Caco-2 (cell line): ENCODE measurements around the gene TSPY10. TPM values are rescaled to one million over a fixed set of nuclear protein-coding genes. Genes with fewer than 3 reads are reported as not detected.
"Not testable (repeated sequence)": the region's sequence is repeated elsewhere in the genome, so short reads cannot be mapped to it uniquely, and the experiment has no call there.

Experiments
- Bru-seq: library from RNA; stranded (reverse); fragments of 400-500 nt; gene quantifications from one replicate; lab custom pipeline; 2021; lab: Mats Ljungman, UMichigan
- BruChase-seq, 2 experiments: library from RNA; stranded (reverse); fragments of 400-500 nt; gene quantifications; one replicate each; lab custom pipeline; 2021; lab: Mats Ljungman, UMichigan
- BruUV-seq: library from RNA; stranded (reverse); fragments of 400-500 nt; replicated peaks from 2 replicates; lab custom pipeline; 2021; lab: Mats Ljungman, UMichigan
- CTCF ChIA-PET: fragments of 300-600 bp; sonication (Branson Sonifier 250); formaldehyde crosslinking; loops from one replicate; lab custom pipeline; 2022; ENCODE audit warnings: antibody characterized with exemption; lab: Charles Lee
- POLR2A ChIA-PET: fragments of 300-600 bp; sonication (Branson Sonifier 250); formaldehyde crosslinking; loops from one replicate; lab custom pipeline; 2022; ENCODE audit warnings: antibody characterized with exemption; lab: Charles Lee
- DNase-seq, 2 experiments: peaks; one replicate each; pipeline versions ENCODE4 v3.0.0 to v3.0.0-alpha.2; 2020 to 2022
- H3K27me3 ChIP-seq: replicated peaks from 2 replicates; pipeline ENCODE4 v1.6.0; 2011; ENCODE audit warnings: low read length; ENCODE audit not compliant: control insufficient read depth, insufficient read depth
- H3K36me3 ChIP-seq: 2 replicates; pipeline ENCODE4 v1.5.1; 2011; ENCODE audit warnings: low read length; ENCODE audit not compliant: control insufficient read depth, insufficient read depth
- H3K4me1 ChIP-seq: fragments of 250-450 bp; sonication (Bioruptor Pico); 2 replicates; pipeline ENCODE4 v1.5.1; 2020; ENCODE audit warnings: mild to moderate bottlenecking
- H3K4me3 ChIP-seq: 2 replicates; pipeline ENCODE4 v1.5.1; 2011; ENCODE audit warnings: low read depth, mild to moderate bottlenecking, control low read depth, low read length
- H3K9me3 ChIP-seq: fragments of 250-450 bp; sonication (Bioruptor Pico); 2 replicates; pipeline ENCODE4 v1.5.1; 2020; ENCODE audit warnings: mild to moderate bottlenecking, moderate library complexity
- H3K27ac Mint-ChIP-seq: one replicate; pipeline ENCODE4 v1.8.0; 2022; ENCODE audit warnings: mixed read lengths; ENCODE audit not compliant: unreplicated experiment
- H3K27me3 Mint-ChIP-seq: one replicate; pipeline ENCODE4 v1.8.0; 2022; ENCODE audit warnings: mixed read lengths; ENCODE audit not compliant: insufficient read depth, unreplicated experiment
- H3K36me3 Mint-ChIP-seq: one replicate; pipeline ENCODE4 v1.8.0; 2022; ENCODE audit warnings: mild to moderate bottlenecking, mixed read lengths; ENCODE audit not compliant: insufficient read depth, unreplicated experiment
- H3K4me1 Mint-ChIP-seq: one replicate; pipeline ENCODE4 v1.8.0; 2022; ENCODE audit warnings: low read depth, mixed read lengths; ENCODE audit not compliant: unreplicated experiment
- H3K4me3 Mint-ChIP-seq: one replicate; pipeline ENCODE4 v1.8.0; 2022; ENCODE audit warnings: mild to moderate bottlenecking, moderate library complexity, mixed read lengths; ENCODE audit not compliant: unreplicated experiment
- H3K9me3 Mint-ChIP-seq: one replicate; pipeline ENCODE4 v1.8.0; 2022; ENCODE audit warnings: mixed read lengths; ENCODE audit not compliant: unreplicated experiment
- intact Hi-C: fragments of 100-400 bp; cut with micrococcal nuclease; formaldehyde crosslinking; loops from one replicate; pipeline ENCODE4 v1.10.0; 2022; ENCODE audit not compliant: unreplicated experiment
- long read RNA-seq: library from polyadenylated mRNA; stranded (forward); transcript quantifications from one replicate; pipeline ENCODE4 v2.0.0, GENCODE V29; 2022
- total RNA-seq: library from RNA; stranded (reverse); gene quantifications from 2 replicates; pipeline ENCODE4 v1.2.3, GENCODE V29; 2022

The TSPY10 gene
- total RNA-seq (not detected in 2 replicates), Bru-seq, nascent RNA (not detected), BruChase-seq, experiment 1, labeled RNA remaining after a 2-hour chase (not detected), BruChase-seq, experiment 2, labeled RNA remaining after a 6-hour chase (not detected)
- long read RNA-seq: 0 reads

GRCh38 chrY:9527580-9527979 lies at the start of gene TSPY10:
TSPY10 (plus strand) TSS chrY:9527880; CDS start chrY:9527926, 46 bp downstream.
- H3K4me1 ChIP-seq, POLR2A ChIA-PET, intact Hi-C loops, H3K27ac Mint-ChIP-seq, H3K4me1 Mint-ChIP-seq, CTCF ChIA-PET, H3K27me3 ChIP-seq, H3K4me3 Mint-ChIP-seq, H3K9me3 ChIP-seq, DNase-seq, H3K36me3 ChIP-seq, BruUV-seq, H3K4me3 ChIP-seq, H3K9me3 Mint-ChIP-seq, H3K36me3 Mint-ChIP-seq, H3K27me3 Mint-ChIP-seq: not testable (repeated sequence)

- H3K27ac Mint-ChIP-seq, H3K36me3 ChIP-seq, H3K27me3 Mint-ChIP-seq, H3K27me3 ChIP-seq, intact Hi-C loops, H3K9me3 ChIP-seq, H3K36me3 Mint-ChIP-seq, H3K4me1 Mint-ChIP-seq, H3K4me3 ChIP-seq, BruUV-seq, DNase-seq, H3K9me3 Mint-ChIP-seq, CTCF ChIA-PET, POLR2A ChIA-PET, H3K4me3 Mint-ChIP-seq, H3K4me1 ChIP-seq: not testable (repeated sequence)
Measured at GRCh38 chrY:9486967-9487366, 40.7 kb upstream of the TSPY10 start, which contains the start of gene TSPY9. TSPY9 (plus strand) TSS chrY:9487267; CDS start chrY:9487313, 46 bp downstream.

GRCh38 chrY:9504396-9504795 lies 23.3 kb upstream of the TSPY10 start:
- H3K4me1 ChIP-seq, H3K27ac Mint-ChIP-seq, intact Hi-C loops: not testable (repeated sequence)

GRCh38 chrY:9516287-9516686 lies 11.4 kb upstream of the TSPY10 start:
- H3K4me1 ChIP-seq, H3K36me3 Mint-ChIP-seq, POLR2A ChIA-PET, BruUV-seq, H3K9me3 ChIP-seq, intact Hi-C loops, H3K4me1 Mint-ChIP-seq, H3K36me3 ChIP-seq, CTCF ChIA-PET, DNase-seq, H3K27me3 ChIP-seq, H3K27me3 Mint-ChIP-seq, H3K27ac Mint-ChIP-seq, H3K4me3 ChIP-seq, H3K9me3 Mint-ChIP-seq, H3K4me3 Mint-ChIP-seq: not testable (repeated sequence)

More at GRCh38 chrY:9504396-9504795, 23.3 kb upstream of the TSPY10 start:
- H3K4me3 Mint-ChIP-seq, H3K4me3 ChIP-seq, CTCF ChIA-PET, H3K4me1 Mint-ChIP-seq, H3K36me3 ChIP-seq, DNase-seq, POLR2A ChIA-PET, H3K27me3 ChIP-seq, BruUV-seq, H3K27me3 Mint-ChIP-seq, H3K9me3 Mint-ChIP-seq, H3K36me3 Mint-ChIP-seq, H3K9me3 ChIP-seq: not testable (repeated sequence)

Other genes starting within 250 kb of the TSPY10 start
- gene TSPY4, start 190.4 kb upstream of the TSPY10 start, total RNA-seq: not detected in 2 replicates
- not detected in 2 replicates for gene TSPY8, start 170.1 kb upstream of the TSPY10 start, total RNA-seq
- gene TSPY3, start 129.5 kb upstream of the TSPY10 start, total RNA-seq: not detected in 2 replicates
- gene TSPY1, start 60.9 kb upstream of the TSPY10 start, total RNA-seq: not detected in 2 replicates
- not detected in 2 replicates for gene TSPY9, start 40.6 kb upstream of the TSPY10 start, total RNA-seq